Lung (tissue), 12 donors: ENCODE data around the gene C19orf33. TPM values are rescaled to one million over a fixed set of nuclear protein-coding genes. Genes with fewer than 3 reads are reported as not detected.
A peak's percentile ranks its signal among the peaks of the same experiment; 100 is the strongest.

Source experiments
- ATAC-seq: fragments of 200-7000 bp; cut with Tn5 transposase; one replicate; pipeline ENCODE4 v1.9.1; 2020; ENCODE audit warnings: moderate number of reproducible peaks; ENCODE audit not compliant: insufficient read depth, low FRiP score
- DNase-seq, 3 donors: peaks; one replicate each; pipeline ENCODE4 v3.0.0-alpha.2; 2013 to 2017
- H3K27ac ChIP-seq, 2 donors: one replicate each; pipeline ENCODE4 v1.5.1; 2013; ENCODE audit warnings: mild to moderate bottlenecking in 2 of 2, moderate library complexity in 2 of 2, control low read depth in 1 of 2, inconsistent platforms in 1 of 2, low read depth in 1 of 2, low read length in 1 of 2
- H3K27me3 ChIP-seq, 3 donors: one replicate each; pipeline ENCODE4 v1.5.1; 2013; ENCODE audit warnings: low read length in 2 of 3; ENCODE audit not compliant: control insufficient read depth in 3 of 3, insufficient read depth in 3 of 3
- H3K36me3 ChIP-seq, 4 donors: one replicate each; pipeline ENCODE4 v1.5.1; 2013; ENCODE audit warnings: low read length in 4 of 4, mild to moderate bottlenecking in 1 of 4, moderate library complexity in 1 of 4; ENCODE audit not compliant: control insufficient read depth in 4 of 4, insufficient read depth in 4 of 4
- H3K4me1 ChIP-seq, 5 donors: one replicate each; pipeline ENCODE4 v1.5.1; 2013; ENCODE audit warnings: low read length in 5 of 5, mild to moderate bottlenecking in 2 of 5, moderate library complexity in 1 of 5; ENCODE audit not compliant: control insufficient read depth in 5 of 5, insufficient read depth in 5 of 5
- H3K4me3 ChIP-seq: one replicate; pipeline ENCODE4 v1.5.1; 2013; ENCODE audit warnings: mild to moderate bottlenecking, control low read depth, moderate library complexity
- H3K9ac ChIP-seq, 2 donors: one replicate each; pipeline ENCODE4 v1.5.1; 2013; ENCODE audit warnings: low read length in 2 of 2, control low read depth in 1 of 2; ENCODE audit not compliant: insufficient read depth in 1 of 2
- H3K9me3 ChIP-seq, 4 donors: one replicate each; pipeline ENCODE4 v1.5.1; 2013; ENCODE audit warnings: low read length in 3 of 4, mild to moderate bottlenecking in 1 of 4, moderate library complexity in 1 of 4; ENCODE audit not compliant: control insufficient read depth in 4 of 4, insufficient read depth in 3 of 4
- CTCF ChIP-seq: IDR thresholded peaks from 2 replicates; pipeline ENCODE4 v1.5.1; 2012; ENCODE audit warnings: mild to moderate bottlenecking; ENCODE audit errors: control extremely low read depth, extremely low read depth
- WGBS, 2 donors: extraction: QIAGEN DNeasy Blood & Tissue Kit; methylation state at CpG; one replicate each; pipeline ENCODE4 v1.1.7; 2013; 5-methylcytosine and 5-hydroxymethylcytosine counted together
- polyA plus RNA-seq, 2 donors: library from polyadenylated mRNA; stranded (reverse); fragments of 200-250 nt; gene quantifications; one replicate each; pipeline ENCODE4 v1.2.1, GENCODE V29; 2013
- total RNA-seq, 2 donors: library from RNA; depleted of rRNA in 1 of 2; stranded (reverse); fragments of >200 nt in 1 of 2; gene quantifications; one replicate each; pipeline ENCODE4 v1.2.1, GENCODE V29; 2014 to 2021
- donor health status: control.
- donor health status: control.
- donor health status: Bipolar disorder and iron deficiency.
- donor health status: healthy.
- donor health status: DM: yes; HTN: yes; CAD: no.

The C19orf33 gene
- total and polyA plus RNA-seq, 4 donors = 32.0 to 687 (median 131) TPM

- ATAC-seq = no peak
- 96 to 97% methylated on average over 15 of the region's 15 CpGs for WGBS, 2 donors
- no peaks in the 10 kb centered on the region for H3K27me3 ChIP-seq
- H3K4me1 ChIP-seq = peaks cover 0 to 42% (median 11%) of the 10 kb centered on the region in 5 donors
- no peaks in the 10 kb centered on the region for H3K9me3 ChIP-seq
- DNase-seq = no peak
- no peak overlapping the region for H3K4me3 ChIP-seq
- TF ChIP-seq CTCF = no peak
- H3K36me3 ChIP-seq = peaks cover 0 to 17% (median 0%) of the 10 kb centered on the region in 4 donors
- H3K27ac ChIP-seq = peak overlapping the region in 1 of 2 donors; percentile 65
- no peak overlapping the region for H3K9ac ChIP-seq
Observed at GRCh38 chr19:38289955-38290354, 14.1 kb upstream of the C19orf33 start.

- Histone ChIP-seq H3K9me3 (no peaks in the 10 kb centered on the region), H3K36me3 (peaks cover 0 to 17% (median 0%) of the 10 kb centered on the region in 4 donors), H3K27ac (peak overlapping the region in 1 of 2 donors; percentile 65), H3K4me3 (no peak overlapping the region), H3K4me1 (peaks cover 0 to 40% (median 11%) of the 10 kb centered on the region in 5 donors), H3K9ac (peak overlapping the region; percentile 46 to 61), H3K27me3 (no peaks in the 10 kb centered on the region)
- DNase-seq = peak; percentile 57 to 76 (median 59)
- no peak for TF ChIP-seq CTCF
- 54 to 76% methylated on average over 13 of the region's 13 CpGs for WGBS, 2 donors
- peak; percentile 30 for ATAC-seq
Observed at GRCh38 chr19:38290631-38291147, 13.4 kb upstream of the C19orf33 start.

- H3K36me3 ChIP-seq = peaks cover 0 to 13% (median 0%) of the 10 kb centered on the region in 4 donors
- peaks cover 0 to 40% (median 11%) of the 10 kb centered on the region in 5 donors for H3K4me1 ChIP-seq
- ATAC-seq = no peak
- no peaks in the 10 kb centered on the region for H3K9me3 ChIP-seq
- no peak overlapping the region for H3K27ac ChIP-seq
- H3K4me3 ChIP-seq = no peak overlapping the region
- no peak for DNase-seq
- no peak overlapping the region for H3K9ac ChIP-seq
- WGBS, 2 donors = 85 to 94% methylated on average over 15 of the region's 15 CpGs
- no peak for TF ChIP-seq CTCF
- no peaks in the 10 kb centered on the region for H3K27me3 ChIP-seq
Observed at GRCh38 chr19:38291855-38292254, 12.2 kb upstream of the C19orf33 start.

- Histone ChIP-seq H3K4me3 (no peak overlapping the region), H3K36me3 (peaks cover 0 to 11% (median 0%) of the 10 kb centered on the region in 4 donors), H3K9ac (no peak overlapping the region), H3K9me3 (no peaks in the 10 kb centered on the region), H3K4me1 (peaks cover 0 to 35% (median 11%) of the 10 kb centered on the region in 5 donors), H3K27ac (no peak overlapping the region), H3K27me3 (no peaks in the 10 kb centered on the region)
- ATAC-seq (no peak), DNase-seq (no peak)
- 96 to 97% methylated on average over 9 of the region's 9 CpGs for WGBS, 2 donors
- TF ChIP-seq CTCF = no peak
Observed at GRCh38 chr19:38293281-38293680, 10.8 kb upstream of the C19orf33 start.
